H9 (cell line): ENCODE results near the gene KRT5. TPM values are rescaled to one million over a fixed set of nuclear protein-coding genes. Genes with fewer than 3 reads are reported as not detected.

ENCODE experiments used
- DNase-seq: peaks from one replicate; pipeline ENCODE4 v3.0.0-alpha.2; 2017
- H2AFZ ChIP-seq: one replicate; pipeline ENCODE4 v1.6.1; 2013; ENCODE audit warnings: mild to moderate bottlenecking, low read length, control low read depth, moderate library complexity
- H2AK5ac ChIP-seq: 2 replicates; pipeline ENCODE4 v1.6.1; 2013; ENCODE audit warnings: low read length, control low read depth, mixed read lengths; ENCODE audit not compliant: insufficient read length
- H2BK120ac ChIP-seq: one replicate; pipeline ENCODE4 v1.6.1; 2013; ENCODE audit warnings: low read depth, mild to moderate bottlenecking, low read length, control low read depth, inconsistent platforms; ENCODE audit not compliant: poor library complexity, severe bottlenecking
- H2BK12ac ChIP-seq: 2 replicates; pipeline ENCODE4 v1.6.1; 2013; ENCODE audit warnings: low read length, control low read depth, mixed read lengths, low read depth; ENCODE audit not compliant: insufficient read length
- H2BK15ac ChIP-seq: 2 replicates; pipeline ENCODE4 v1.6.1; 2013; ENCODE audit warnings: low read depth, low read length, control low read depth
- H2BK20ac ChIP-seq: one replicate; pipeline ENCODE4 v1.6.1; 2013; ENCODE audit warnings: low read depth, mild to moderate bottlenecking, low read length, control low read depth, inconsistent platforms; ENCODE audit not compliant: poor library complexity, severe bottlenecking
- H2BK5ac ChIP-seq: 2 replicates; pipeline ENCODE4 v1.6.1; 2013; ENCODE audit warnings: low read length, control low read depth, mixed read lengths; ENCODE audit not compliant: insufficient read length
- H3K14ac ChIP-seq: 2 replicates; pipeline ENCODE4 v1.6.1; 2013; ENCODE audit warnings: low read length, control low read depth; ENCODE audit not compliant: insufficient read depth
- H3K18ac ChIP-seq: 2 replicates; pipeline ENCODE4 v1.6.1; 2013; ENCODE audit warnings: low read depth, mild to moderate bottlenecking, mixed read lengths, low read length, control low read depth; ENCODE audit not compliant: insufficient read length
- H3K23ac ChIP-seq: 2 replicates; pipeline ENCODE4 v1.6.1; 2013; ENCODE audit warnings: low read length, control low read depth, mixed read lengths, low read depth; ENCODE audit not compliant: insufficient read length
- H3K23me2 ChIP-seq: 2 replicates; pipeline ENCODE4 v1.6.1; 2013; ENCODE audit warnings: low read depth, mild to moderate bottlenecking, mixed read lengths, low read length, control low read depth; ENCODE audit not compliant: insufficient read length, poor library complexity, severe bottlenecking
- H3K27ac ChIP-seq: 2 replicates; pipeline ENCODE4 v1.5.1; 2013; ENCODE audit warnings: low read length, control low read depth, mixed read lengths, low read depth; ENCODE audit not compliant: insufficient read length
- H3K27me3 ChIP-seq: 2 replicates; pipeline ENCODE4 v1.6.1; 2013; ENCODE audit warnings: low read length, control low read depth, inconsistent platforms; ENCODE audit not compliant: insufficient read depth
- H3K4ac ChIP-seq: 2 replicates; pipeline ENCODE4 v1.6.1; 2013; ENCODE audit warnings: low read depth, mild to moderate bottlenecking, control low read depth, inconsistent platforms, low read length, moderate library complexity
- H3K4me1 ChIP-seq: 2 replicates; pipeline ENCODE4 v1.6.1; 2013; ENCODE audit warnings: low read length, control low read depth, inconsistent platforms; ENCODE audit not compliant: insufficient read depth
- H3K4me2 ChIP-seq: 2 replicates; pipeline ENCODE4 v1.6.1; 2013; ENCODE audit warnings: low read length, control low read depth, mixed read lengths; ENCODE audit not compliant: insufficient read length, insufficient read depth
- H3K56ac ChIP-seq: 2 replicates; pipeline ENCODE4 v1.6.1; 2013; ENCODE audit warnings: low read depth, mild to moderate bottlenecking, mixed read lengths, low read length, control low read depth; ENCODE audit not compliant: insufficient read length
- H3K79me1 ChIP-seq: 2 replicates; pipeline ENCODE4 v1.6.1; 2013; ENCODE audit warnings: low read depth, mild to moderate bottlenecking, moderate library complexity, low read length, control low read depth, inconsistent platforms; ENCODE audit not compliant: insufficient read depth, poor library complexity, severe bottlenecking
- H3K79me2 ChIP-seq: 2 replicates; pipeline ENCODE4 v1.6.1; 2013; ENCODE audit warnings: low read length, control low read depth, inconsistent platforms; ENCODE audit not compliant: insufficient read depth
- H3K9ac ChIP-seq: 2 replicates; pipeline ENCODE4 v1.6.1; 2013; ENCODE audit warnings: low read length, control low read depth, mixed read lengths; ENCODE audit not compliant: insufficient read length; ENCODE audit errors: extremely low read depth
- H3K9me3 ChIP-seq: one replicate; pipeline ENCODE4 v1.6.1; 2013; ENCODE audit warnings: low read depth, low read length, inconsistent platforms; ENCODE audit not compliant: control insufficient read depth
- H3T11ph ChIP-seq: one replicate; pipeline ENCODE4 v1.6.1; 2013; ENCODE audit warnings: mild to moderate bottlenecking, low read length, control low read depth, inconsistent platforms
- H4K20me1 ChIP-seq: one replicate; pipeline ENCODE4 v1.6.1; 2013; ENCODE audit not compliant: control insufficient read depth, insufficient read length, insufficient read depth
- H4K5ac ChIP-seq: 2 replicates; pipeline ENCODE4 v1.6.1; 2013; ENCODE audit warnings: low read depth, mild to moderate bottlenecking, mixed read lengths, low read length, control low read depth; ENCODE audit not compliant: insufficient read length
- H4K8ac ChIP-seq: replicated peaks from 2 replicates; pipeline ENCODE4 v1.6.1; 2013; ENCODE audit warnings: low read length, control low read depth, mixed read lengths, low read depth; ENCODE audit not compliant: insufficient read length
- H4K91ac ChIP-seq: 2 replicates; pipeline ENCODE4 v1.6.1; 2013; ENCODE audit warnings: low read depth, mild to moderate bottlenecking, moderate library complexity, mixed read lengths, low read length, control low read depth; ENCODE audit not compliant: insufficient read length
- H3K27ac Mint-ChIP-seq, 3 experiments: 2 replicates in 2 of 3; 3 replicates in 1 of 3; pipeline ENCODE4 v1.8.0; 2020 to 2021; ENCODE audit warnings: mixed read lengths in 3 of 3, mild to moderate bottlenecking in 1 of 3, moderate library complexity in 1 of 3
- H3K27me3 Mint-ChIP-seq: 2 replicates; pipeline ENCODE4 v1.8.0; 2021; ENCODE audit warnings: low read depth, mild to moderate bottlenecking, moderate library complexity, mixed read lengths
- H3K36me3 Mint-ChIP-seq, 3 experiments: 2 replicates in 2 of 3; 3 replicates in 1 of 3; pipeline ENCODE4 v1.8.0; 2020 to 2021; ENCODE audit warnings: low read depth in 3 of 3, mixed read lengths in 3 of 3; ENCODE audit not compliant: insufficient read depth in 1 of 3
- H3K4me1 Mint-ChIP-seq, 2 experiments: 2 replicates each; pipeline ENCODE4 v1.8.0; 2020; ENCODE audit warnings: mixed read lengths in 2 of 2
- H3K4me3 Mint-ChIP-seq, 2 experiments: 2 replicates in 1 of 2; 3 replicates in 1 of 2; pipeline ENCODE4 v1.8.0; 2020 to 2021; ENCODE audit warnings: mild to moderate bottlenecking in 2 of 2, mixed read lengths in 2 of 2, moderate library complexity in 1 of 2
- H3K9me3 Mint-ChIP-seq, 2 experiments: 2 replicates in 1 of 2; 3 replicates in 1 of 2; pipeline ENCODE4 v1.8.0; 2020; ENCODE audit warnings: mild to moderate bottlenecking in 2 of 2, mixed read lengths in 2 of 2, moderate library complexity in 1 of 2
- CTCF ChIP-seq: fragments of 200-600 bp; sonication (generic); conservative IDR thresholded peaks from 3 replicates; pipeline ENCODE4 v1.8.0; 2021; ENCODE audit warnings: antibody characterized with exemption, mild to moderate bottlenecking
- WGBS: extraction: QIAGEN DNeasy Blood & Tissue Kit; methylation state at CpG from one replicate; pipeline ENCODE4 v1.1.7; 2013; ENCODE audit warnings: missing lambda C conversion rate, low lambda C conversion rate, mixed read lengths; ENCODE audit not compliant: insufficient read length; ENCODE audit errors: extremely low coverage; 5-methylcytosine and 5-hydroxymethylcytosine counted together
- total RNA-seq: library from RNA; stranded (reverse); gene quantifications from 2 replicates; pipeline ENCODE4 v1.2.1, GENCODE V29; 2021

Gene KRT5
- total RNA-seq, 1 experiment from 2014 or later, result not detected

DNA sequence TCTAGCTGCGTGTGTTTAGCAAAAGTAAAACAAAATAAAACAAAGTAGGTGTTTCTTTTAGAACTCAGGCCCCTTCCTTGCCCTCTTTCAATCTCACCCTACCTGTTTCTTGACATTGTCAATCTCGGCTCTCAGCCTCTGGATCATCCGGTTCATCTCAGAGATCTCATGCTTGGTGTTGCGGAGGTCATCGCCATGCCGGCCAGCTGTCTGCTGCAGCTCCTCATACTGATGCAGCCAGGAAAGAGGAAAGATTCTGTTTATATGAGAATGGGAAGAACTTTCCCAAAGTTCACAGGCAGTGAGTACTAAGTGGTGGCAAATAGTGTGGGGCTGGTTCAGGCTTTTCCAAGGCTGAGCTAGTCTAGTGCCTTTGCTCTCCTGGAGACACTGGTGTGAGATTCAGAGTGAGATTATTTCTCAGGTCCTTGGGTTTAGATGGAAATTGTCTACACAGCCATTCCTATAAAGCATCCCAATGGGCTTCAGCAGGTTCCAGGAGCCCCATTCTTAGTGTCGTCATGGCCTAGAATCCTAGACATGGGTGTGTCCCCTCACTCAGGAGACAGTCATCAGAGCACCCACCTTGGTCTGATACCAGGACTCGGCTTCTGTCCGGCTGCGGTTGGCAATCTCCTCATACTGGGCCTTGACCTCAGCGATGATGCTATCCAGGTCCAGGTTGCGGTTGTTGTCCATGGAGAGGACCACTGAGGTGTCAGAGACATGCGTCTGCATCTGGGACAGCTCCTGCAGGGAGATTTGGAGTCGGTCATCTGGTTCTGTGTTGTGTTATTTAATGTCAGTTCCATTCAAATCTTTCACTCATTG is 3.0 kb downstream of the KRT5 start:
- Histone ChIP-seq H2BK15ac (no peak overlapping the region), H2AK5ac (no peak overlapping the region), H3K4me2 (no peak overlapping the region), H3K79me1 (no peaks in the 10 kb centered on the region), H3K23ac (no peak overlapping the region), H3K4ac (no peak overlapping the region), H3K27me3 (no peaks in the 10 kb centered on the region), H2BK120ac (no peak overlapping the region), H3K14ac (no peak overlapping the region), H2BK20ac (no peak overlapping the region), H3K4me1 (no peaks in the 10 kb centered on the region), H2BK5ac (no peak overlapping the region), H3K23me2 (no peaks in the 10 kb centered on the region), H4K5ac (no peak overlapping the region), H3K9me3 (no peaks in the 10 kb centered on the region), H3K27ac (no peak overlapping the region), H4K91ac (no peak overlapping the region), H2BK12ac (no peak overlapping the region), H4K20me1 (no peaks in the 10 kb centered on the region), H3K56ac (no peak overlapping the region), H4K8ac (no peak overlapping the region), H3K18ac (no peak overlapping the region), H3T11ph (no peak overlapping the region), H3K79me2 (no peaks in the 10 kb centered on the region), H2AFZ (no peak overlapping the region), H3K9ac (no peak overlapping the region)
- no peak for DNase-seq
- no peak overlapping the region for H3K4me3 Mint-ChIP-seq
- peaks cover 6% of the 10 kb centered on the region for H3K27me3 Mint-ChIP-seq
- H3K9me3 Mint-ChIP-seq, result no peaks in the 10 kb centered on the region; a peak in 2 of 5 replicates
- TF ChIP-seq CTCF, result no peak
- H3K4me1 Mint-ChIP-seq, result peaks cover 11 to 17% of the 10 kb centered on the region in 2 experiments
- H3K27ac Mint-ChIP-seq, result no peak overlapping the region
- H3K36me3 Mint-ChIP-seq, result no peaks in the 10 kb centered on the region
- no CpG with 5 or more reads among the region's 14 CpGs for WGBS
